Prostate gland (tissue), 2 donors: Measurements from ENCODE around the gene TAF12. TPM values are rescaled to one million over a fixed set of nuclear protein-coding genes. Genes with fewer than 3 reads are reported as not detected.

Experiments
- DNase-seq: peaks from one replicate; pipeline ENCODE4 v3.0.0-alpha.2; 2019; ENCODE audit warnings: low spot score
- H3K27ac ChIP-seq, 2 donors: fragments of 200-600 bp; sonication (generic); 2 replicates each; pipeline ENCODE4 v1.5.1; 2017 to 2019
- H3K27me3 ChIP-seq: fragments of 200-600 bp; sonication (generic); replicated peaks from 2 replicates; pipeline ENCODE4 v1.5.1; 2019; ENCODE audit not compliant: insufficient read depth
- H3K36me3 ChIP-seq, 2 donors: fragments of 200-600 bp; sonication (generic); 1 replicate in 1 of 2; 2 replicates in 1 of 2; pipeline versions ENCODE4 v1.5.1 to v1.8.1; 2017 to 2019
- H3K4me1 ChIP-seq: fragments of 200-600 bp; sonication (generic); replicated peaks from 2 replicates; pipeline ENCODE4 v1.5.1; 2019
- H3K4me3 ChIP-seq, 2 donors: fragments of 200-600 bp; sonication (generic); 2 replicates each; pipeline ENCODE4 v1.5.1; 2017 to 2019
- H3K9me3 ChIP-seq: fragments of 200-600 bp; sonication (generic); 2 replicates; pipeline ENCODE4 v1.5.1; 2017
- POLR2A ChIP-seq: fragments of 450-650 bp; IDR thresholded peaks from one replicate; pipeline ENCODE4 v1.6.1; 2016; ENCODE audit warnings: antibody characterized with exemption, mild to moderate bottlenecking
- POLR2AphosphoS5 ChIP-seq: sonication (generic); formaldehyde crosslinking; IDR thresholded peaks from one replicate; pipeline ENCODE4 v1.6.1; 2017; ENCODE audit warnings: antibody characterized with exemption
- WGBS: methylation state at CpG from one replicate; pipeline ENCODE4 v1.1.5; 2018; 5-methylcytosine and 5-hydroxymethylcytosine counted together
- intact Hi-C: fragments of 100-400 bp; cut with DNase I; formaldehyde crosslinking; loops from one replicate; pipeline ENCODE4 v1.14.2; 2022
- total RNA-seq, 2 donors: library from RNA; depleted of rRNA; stranded (reverse); fragments of >200 nt; gene quantifications; one replicate each; pipeline ENCODE4 v1.1.0, GENCODE V29; 2016
- TF ChIP-seq, protein P1 (sequence below), 4 experiments: fragments of 200-600 bp in 2 of 4; fragments of 450-650 bp in 2 of 4; sonication (generic) in 2 of 4; IDR thresholded peaks; 1 replicate in 3 of 4; 2 replicates in 1 of 4; pipeline ENCODE4 v1.5.1; 2016 to 2019; ENCODE audit warnings: antibody characterized with exemption in 4 of 4, mild to moderate bottlenecking in 2 of 4, moderate library complexity in 2 of 4

TAF12 gene
- total RNA-seq, 2 donors from 2014 or later, result 11.7 to 16.1 TPM

DNA sequence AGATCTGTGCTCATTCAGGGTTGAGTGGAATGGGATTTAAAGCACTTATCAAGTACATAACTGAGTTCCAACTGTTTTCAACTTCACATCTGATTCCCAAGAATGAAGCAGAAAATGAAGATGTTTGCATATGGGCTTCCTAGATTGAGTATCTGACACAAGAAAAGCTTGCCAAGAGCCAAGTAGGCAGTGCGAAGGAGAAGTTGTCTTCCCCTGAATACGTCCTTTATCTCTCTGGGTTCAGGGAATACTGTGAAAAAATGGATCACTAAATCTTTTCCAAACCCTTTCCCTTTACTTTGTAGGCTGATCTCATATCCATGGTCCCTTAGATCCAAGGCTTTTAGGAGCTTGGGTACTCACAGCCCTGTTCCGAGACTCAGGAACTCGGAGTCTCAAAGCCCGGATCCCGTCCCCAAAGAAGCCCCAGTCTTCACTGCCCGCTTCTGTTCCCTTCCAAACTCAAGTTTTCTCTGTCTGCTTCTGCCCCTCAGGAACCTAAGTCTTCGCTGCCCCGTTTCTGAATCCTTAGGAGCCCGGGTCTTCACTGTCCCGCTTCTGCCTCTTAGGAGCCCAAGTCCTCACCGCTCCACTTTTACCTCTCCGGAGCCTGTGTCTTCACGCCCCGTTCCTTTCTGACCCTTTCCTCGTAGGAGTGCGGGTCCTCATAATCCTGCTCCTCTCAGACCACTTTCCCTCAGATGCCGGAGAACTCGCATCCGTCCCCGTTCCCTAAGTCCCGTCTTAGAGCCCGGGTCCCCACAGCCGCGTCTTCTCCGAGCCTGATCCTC, 616 bp downstream of the TAF12 start:
- TF ChIP-seq POLR2A, result no peak
- TF ChIP-seq POLR2AphosphoS5, result no peak
- TF ChIP-seq, protein P1, sequence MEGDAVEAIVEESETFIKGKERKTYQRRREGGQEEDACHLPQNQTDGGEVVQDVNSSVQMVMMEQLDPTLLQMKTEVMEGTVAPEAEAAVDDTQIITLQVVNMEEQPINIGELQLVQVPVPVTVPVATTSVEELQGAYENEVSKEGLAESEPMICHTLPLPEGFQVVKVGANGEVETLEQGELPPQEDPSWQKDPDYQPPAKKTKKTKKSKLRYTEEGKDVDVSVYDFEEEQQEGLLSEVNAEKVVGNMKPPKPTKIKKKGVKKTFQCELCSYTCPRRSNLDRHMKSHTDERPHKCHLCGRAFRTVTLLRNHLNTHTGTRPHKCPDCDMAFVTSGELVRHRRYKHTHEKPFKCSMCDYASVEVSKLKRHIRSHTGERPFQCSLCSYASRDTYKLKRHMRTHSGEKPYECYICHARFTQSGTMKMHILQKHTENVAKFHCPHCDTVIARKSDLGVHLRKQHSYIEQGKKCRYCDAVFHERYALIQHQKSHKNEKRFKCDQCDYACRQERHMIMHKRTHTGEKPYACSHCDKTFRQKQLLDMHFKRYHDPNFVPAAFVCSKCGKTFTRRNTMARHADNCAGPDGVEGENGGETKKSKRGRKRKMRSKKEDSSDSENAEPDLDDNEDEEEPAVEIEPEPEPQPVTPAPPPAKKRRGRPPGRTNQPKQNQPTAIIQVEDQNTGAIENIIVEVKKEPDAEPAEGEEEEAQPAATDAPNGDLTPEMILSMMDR (IDR thresholded peaks at IDR 0.05), result no peak
- no peaks in the 10 kb centered on the region for H3K9me3 ChIP-seq
- peak overlapping the region; percentile 81 to 83 for H3K27ac ChIP-seq
- H3K27me3 ChIP-seq, result no peaks in the 10 kb centered on the region
- intact Hi-C loops, result loop anchor here (2.0 to 10.0 kb wide), 2 partner anchors 57 to 95 kb away; partner anchors contain the start of gene YTHDF2
- no peaks in the 10 kb centered on the region for H3K4me1 ChIP-seq
- no peak for DNase-seq
- H3K4me3 ChIP-seq, result peak overlapping the region; percentile 55 to 67
- WGBS, result under 1% methylated on average over 26 of the region's 26 CpGs
- H3K36me3 ChIP-seq, result no peaks in the 10 kb centered on the region

DNA sequence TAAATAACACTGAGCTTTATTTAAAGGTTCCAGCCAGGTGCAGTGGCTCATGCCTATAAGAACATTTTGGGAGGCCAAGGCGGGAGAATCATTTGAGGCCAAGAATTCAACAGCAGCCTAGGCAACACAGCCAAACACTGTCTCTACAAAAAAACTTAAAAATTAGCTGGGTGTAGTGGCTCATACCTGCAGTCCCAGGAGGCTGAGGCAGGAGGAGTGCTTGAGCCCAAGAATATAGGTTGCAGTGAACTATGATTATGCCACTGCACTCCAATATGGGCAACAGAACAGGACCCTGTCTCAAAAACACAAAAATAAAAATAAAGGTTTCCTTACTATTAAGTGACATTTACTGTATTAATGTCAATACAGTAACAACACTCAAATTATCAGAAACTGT, 2.1 kb downstream of the TAF12 start:
- intact Hi-C loops, result loop anchor here (10.0 kb wide), 1 partner anchor 56 kb away; no protein-coding TSS in a partner anchor
- Histone ChIP-seq H3K27ac (no peak overlapping the region), H3K4me3 (no peak overlapping the region), H3K9me3 (no peaks in the 10 kb centered on the region), H3K27me3 (no peaks in the 10 kb centered on the region), H3K36me3 (no peaks in the 10 kb centered on the region), H3K4me1 (no peaks in the 10 kb centered on the region)
- no peak for TF ChIP-seq POLR2AphosphoS5
- no peak for TF ChIP-seq POLR2A
- DNase-seq, result no peak
- WGBS, result 91% methylated on average over 1 of the region's 1 CpG

DNA sequence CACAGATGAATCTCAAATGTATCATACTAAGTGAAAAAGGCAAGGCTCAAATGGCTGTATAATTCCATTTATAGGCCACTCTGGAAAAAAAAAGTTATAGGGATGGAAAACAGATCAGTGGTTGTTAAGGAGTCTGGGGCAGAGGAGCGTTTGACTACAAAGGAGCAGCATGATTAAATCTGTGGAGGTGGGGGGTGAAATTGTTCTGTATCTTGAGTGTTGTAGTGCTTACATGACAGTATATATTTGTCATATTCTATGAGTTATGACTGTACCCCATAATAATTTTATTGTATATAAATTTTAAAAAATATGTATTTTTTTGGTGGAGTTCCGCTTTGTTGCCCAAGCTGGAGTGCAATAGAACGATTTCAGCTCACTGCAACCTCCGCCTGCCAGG, 10.3 kb downstream of the TAF12 start:
- no peak for DNase-seq
- TF ChIP-seq POLR2AphosphoS5 (no peak), POLR2A (no peak)
- TF ChIP-seq, protein P1 (IDR thresholded peaks at IDR 0.05), result no peak
- Histone ChIP-seq H3K36me3 (no peaks in the 10 kb centered on the region), H3K9me3 (no peaks in the 10 kb centered on the region), H3K27me3 (no peaks in the 10 kb centered on the region), H3K4me1 (no peaks in the 10 kb centered on the region), H3K27ac (no peak overlapping the region), H3K4me3 (no peak overlapping the region)
- intact Hi-C loops, result no loop called here
- WGBS, result 92% methylated on average over 4 of the region's 4 CpGs

DNA sequence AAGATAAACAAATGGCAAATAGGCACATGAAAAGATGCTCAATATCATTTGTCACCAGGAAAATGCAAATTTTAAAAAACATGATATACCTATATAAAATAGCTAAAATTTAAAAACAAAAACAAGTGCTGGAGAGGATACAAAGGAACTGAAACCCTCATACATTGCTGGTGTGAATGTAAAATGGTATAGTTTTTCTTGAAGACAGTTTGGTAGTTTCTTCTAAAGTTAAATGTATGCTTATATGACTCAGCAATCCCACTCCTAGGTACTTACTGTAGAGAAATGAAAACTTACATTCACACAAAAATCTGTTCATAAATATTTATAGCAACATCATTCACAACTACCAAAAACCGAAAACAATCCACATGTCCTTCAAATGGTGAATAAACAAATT, 11.2 kb downstream of the TAF12 start:
- no peak for TF ChIP-seq POLR2AphosphoS5
- intact Hi-C loops, result no loop called here

GRCh38 chr1:28613175-28613574, 29.7 kb downstream of the TAF12 start:
- intact Hi-C loops, result no loop called here

More for the DNA sequence above, 11.2 kb downstream of the TAF12 start:
- Histone ChIP-seq H3K4me3 (no peak overlapping the region), H3K9me3 (no peaks in the 10 kb centered on the region), H3K36me3 (no peaks in the 10 kb centered on the region), H3K27me3 (no peaks in the 10 kb centered on the region), H3K4me1 (no peaks in the 10 kb centered on the region), H3K27ac (no peak overlapping the region)
- no peak for DNase-seq
- WGBS, result 97% methylated on average over 1 of the region's 1 CpG

More at GRCh38 chr1:28613175-28613574, 29.7 kb downstream of the TAF12 start:
- H3K4me1 ChIP-seq, result no peaks in the 10 kb centered on the region
- no peak for DNase-seq
- WGBS, result 94% methylated on average over 5 of the region's 5 CpGs
- TF ChIP-seq, protein P1 (IDR thresholded peaks at IDR 0.05), result no peak
- TF ChIP-seq POLR2A (no peak), POLR2AphosphoS5 (no peak)
- no peaks in the 10 kb centered on the region for H3K9me3 ChIP-seq
- no peak overlapping the region for H3K4me3 ChIP-seq
- no peak overlapping the region for H3K27ac ChIP-seq
- peaks cover 0 to 15% of the 10 kb centered on the region in 2 donors for H3K36me3 ChIP-seq
- no peaks in the 10 kb centered on the region for H3K27me3 ChIP-seq
